GM20000 (cell line): ENCODE data around the gene GPR158.

Source experiments
- DNase-seq: peaks from one replicate; pipeline ENCODE4 v3.0.0; 2012; ENCODE audit warnings: low spot score
- TF ChIP-seq, protein P1 (sequence below): IDR thresholded peaks from 2 replicates; pipeline ENCODE4 v1.5.1; 2012; ENCODE audit warnings: mild to moderate bottlenecking, control low read depth; ENCODE audit errors: extremely low read depth, missing control alignments

The GPR158 gene

DNA sequence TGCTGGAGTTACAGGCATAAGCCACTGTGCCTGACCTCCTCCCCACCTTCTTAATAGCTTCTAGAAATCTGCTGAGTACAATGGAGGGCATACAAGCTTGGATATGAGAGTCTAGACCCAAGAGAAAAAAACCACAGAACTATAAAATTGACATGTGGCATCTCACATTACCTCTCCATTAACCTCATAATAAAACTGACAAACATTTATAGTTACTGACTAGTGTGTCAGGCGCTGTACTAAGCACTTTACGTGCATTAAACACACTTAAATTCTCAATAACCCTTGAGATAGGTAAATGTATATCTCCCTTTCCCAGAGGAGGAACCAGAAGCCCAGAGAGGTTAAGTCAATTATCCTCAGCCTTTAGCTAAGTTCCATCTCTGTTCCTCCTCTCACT lies 458.7 kb downstream of the GPR158 start:
- TF ChIP-seq, protein P1, sequence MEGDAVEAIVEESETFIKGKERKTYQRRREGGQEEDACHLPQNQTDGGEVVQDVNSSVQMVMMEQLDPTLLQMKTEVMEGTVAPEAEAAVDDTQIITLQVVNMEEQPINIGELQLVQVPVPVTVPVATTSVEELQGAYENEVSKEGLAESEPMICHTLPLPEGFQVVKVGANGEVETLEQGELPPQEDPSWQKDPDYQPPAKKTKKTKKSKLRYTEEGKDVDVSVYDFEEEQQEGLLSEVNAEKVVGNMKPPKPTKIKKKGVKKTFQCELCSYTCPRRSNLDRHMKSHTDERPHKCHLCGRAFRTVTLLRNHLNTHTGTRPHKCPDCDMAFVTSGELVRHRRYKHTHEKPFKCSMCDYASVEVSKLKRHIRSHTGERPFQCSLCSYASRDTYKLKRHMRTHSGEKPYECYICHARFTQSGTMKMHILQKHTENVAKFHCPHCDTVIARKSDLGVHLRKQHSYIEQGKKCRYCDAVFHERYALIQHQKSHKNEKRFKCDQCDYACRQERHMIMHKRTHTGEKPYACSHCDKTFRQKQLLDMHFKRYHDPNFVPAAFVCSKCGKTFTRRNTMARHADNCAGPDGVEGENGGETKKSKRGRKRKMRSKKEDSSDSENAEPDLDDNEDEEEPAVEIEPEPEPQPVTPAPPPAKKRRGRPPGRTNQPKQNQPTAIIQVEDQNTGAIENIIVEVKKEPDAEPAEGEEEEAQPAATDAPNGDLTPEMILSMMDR: no peak
- no peak for DNase-seq

DNA sequence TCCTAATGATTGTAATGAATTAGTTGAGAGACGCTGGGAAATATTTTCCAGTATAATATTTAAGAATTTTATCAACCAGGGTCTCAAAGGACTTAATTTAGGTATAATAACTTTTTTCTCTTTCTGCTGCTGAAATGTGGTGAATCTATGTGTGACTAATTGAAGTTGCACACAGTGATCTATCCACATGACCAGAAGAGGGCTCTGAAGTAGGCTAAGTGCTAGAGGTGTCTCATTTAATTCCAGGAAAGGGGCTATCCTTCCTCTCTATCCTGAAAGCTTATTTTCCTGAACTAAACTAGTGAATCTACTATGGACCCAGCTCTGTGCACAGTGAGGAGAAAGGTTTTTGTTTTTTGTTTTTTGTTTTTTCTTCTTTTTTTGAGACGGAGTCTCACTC lies 464.8 kb downstream of the GPR158 start:
- no peak for DNase-seq
- TF ChIP-seq, protein P1: no peak

DNA sequence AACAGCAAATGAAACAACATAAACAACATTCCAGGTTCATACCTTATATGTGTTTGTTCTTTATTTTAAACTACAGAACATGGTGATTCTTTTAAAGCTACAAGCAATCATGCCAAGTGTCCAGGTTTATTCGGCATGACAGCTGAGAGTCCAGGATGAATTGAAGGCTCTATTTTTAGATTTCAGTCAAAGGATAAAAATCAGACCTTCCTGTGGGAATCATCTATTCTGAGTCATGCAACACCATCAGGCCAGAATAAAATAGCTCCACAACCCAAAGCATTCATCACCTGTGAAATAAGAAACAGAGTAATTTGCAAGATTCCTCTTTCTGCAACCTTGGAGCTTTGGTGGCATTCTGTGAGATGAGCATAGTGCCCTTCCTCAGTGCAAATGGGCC lies 466.8 kb downstream of the GPR158 start:
- TF ChIP-seq, protein P1: no peak
- DNase-seq: no peak

DNA sequence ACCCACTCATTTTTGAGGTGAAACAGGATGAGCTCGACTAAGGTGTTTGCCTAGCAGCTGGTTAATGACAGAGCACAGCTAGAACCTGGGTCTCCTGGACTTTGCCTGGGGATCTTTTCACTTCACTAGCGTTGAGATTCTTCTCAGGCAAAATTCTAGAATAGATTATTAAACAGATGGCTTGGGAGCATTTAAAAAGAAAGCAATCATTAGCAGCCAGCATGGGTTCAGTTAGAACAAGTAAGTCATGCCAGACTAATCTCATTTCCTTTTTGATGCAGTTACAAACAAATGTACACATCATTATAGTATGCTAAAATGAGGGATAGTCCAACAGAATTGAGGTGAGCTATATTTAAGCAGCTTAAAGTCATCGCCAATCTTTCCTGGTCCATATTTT lies 467.9 kb downstream of the GPR158 start:
- TF ChIP-seq, protein P1: no peak
- DNase-seq: no peak

DNA sequence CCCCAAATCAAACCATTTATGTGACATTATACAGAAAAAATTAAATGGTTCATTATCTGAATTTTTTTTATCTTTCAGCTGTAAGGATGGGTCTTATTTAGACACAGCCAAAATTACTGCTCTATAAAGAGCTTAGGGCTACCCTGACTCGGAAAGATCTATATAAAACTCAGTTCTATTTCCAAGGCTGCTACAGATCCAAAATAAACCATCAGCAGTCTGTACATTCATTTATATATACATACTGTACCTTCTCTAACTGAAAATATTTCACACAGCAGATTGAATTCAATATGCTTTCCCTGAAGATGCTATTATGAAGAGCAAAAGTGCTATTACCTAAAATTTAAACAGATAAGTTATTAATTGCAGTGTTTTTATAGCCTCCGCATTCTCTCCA lies 471.6 kb downstream of the GPR158 start:
- DNase-seq: no peak
- TF ChIP-seq, protein P1: no peak

DNA sequence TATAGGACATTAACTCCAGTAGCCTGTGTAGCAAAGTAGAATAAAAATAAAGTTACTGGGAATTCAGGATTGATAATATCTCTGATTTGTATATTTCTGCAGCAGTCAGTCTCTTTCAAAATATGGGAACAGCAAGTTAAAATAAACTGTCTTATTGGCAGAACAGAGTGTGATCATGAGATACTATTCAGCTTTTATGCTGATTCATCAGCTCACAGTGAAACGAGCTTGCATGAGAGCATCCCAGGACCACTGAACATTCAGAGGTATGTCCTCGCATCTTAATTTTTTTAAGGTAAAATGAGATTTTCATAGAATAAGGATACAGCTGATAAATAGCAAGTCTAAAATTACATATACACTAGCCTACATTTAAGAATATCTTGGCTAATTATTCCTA lies 476.7 kb downstream of the GPR158 start:
- no peak for DNase-seq
- TF ChIP-seq, protein P1: no peak
